Osteoblast (primary cell): ENCODE measurements around the gene ZNF654. TPM values are rescaled to one million over a fixed set of nuclear protein-coding genes. Genes with fewer than 3 reads are reported as not detected.

Experiments used
- DNase-seq: peaks from one replicate; pipeline ENCODE4 v3.0.0; 2011; ENCODE audit warnings: low spot score, mixed read lengths; ENCODE audit not compliant: insufficient read length; ENCODE audit errors: missing footprints
- H2AFZ ChIP-seq: 2 replicates; pipeline ENCODE4 v1.6.0; 2011; ENCODE audit warnings: mild to moderate bottlenecking, low read length
- H3K27ac ChIP-seq: 2 replicates; pipeline ENCODE4 v1.5.1; 2011; ENCODE audit warnings: mild to moderate bottlenecking, low read depth, low read length, moderate library complexity
- H3K27me3 ChIP-seq: 2 replicates; pipeline ENCODE4 v1.6.0; 2012; ENCODE audit warnings: mild to moderate bottlenecking, control low read depth, inconsistent platforms, low read length, moderate library complexity; ENCODE audit not compliant: insufficient read depth
- H3K36me3 ChIP-seq: 2 replicates; pipeline ENCODE4 v1.5.1; 2011; ENCODE audit warnings: mild to moderate bottlenecking, low read length, control low read depth, moderate library complexity; ENCODE audit not compliant: insufficient read depth
- H3K4me1 ChIP-seq: 2 replicates; pipeline ENCODE4 v1.5.1; 2011; ENCODE audit warnings: mild to moderate bottlenecking, low read length, control low read depth, moderate library complexity; ENCODE audit not compliant: insufficient read depth
- H3K4me2 ChIP-seq: 2 replicates; pipeline ENCODE4 v1.6.0; 2011; ENCODE audit warnings: mild to moderate bottlenecking, low read length; ENCODE audit not compliant: insufficient read depth
- H3K4me3 ChIP-seq: fragments of 200-600 bp; sonication (generic); 3 replicates; pipeline ENCODE4 v1.5.1; 2012; ENCODE audit warnings: mild to moderate bottlenecking, low read length, inconsistent platforms; ENCODE audit not compliant: insufficient read depth
- H3K79me2 ChIP-seq: 2 replicates; pipeline ENCODE4 v1.6.0; 2012; ENCODE audit warnings: mild to moderate bottlenecking, low read length, control low read depth, inconsistent platforms; ENCODE audit not compliant: insufficient read depth
- H3K9me3 ChIP-seq: 2 replicates; pipeline ENCODE4 v1.5.1; 2011; ENCODE audit warnings: low read depth, low read length, control low read depth
- H4K20me1 ChIP-seq: 2 replicates; pipeline ENCODE4 v1.6.0; 2012; ENCODE audit warnings: mild to moderate bottlenecking, low read length, control low read depth; ENCODE audit not compliant: insufficient read depth
- CTCF ChIP-seq: IDR thresholded peaks from 2 replicates; pipeline ENCODE4 v1.5.1; 2011; ENCODE audit warnings: mild to moderate bottlenecking, low read depth, low read length, moderate library complexity; ENCODE audit errors: extremely low read depth
- total RNA-seq: library from RNA; depleted of rRNA; stranded (reverse); fragments of >200 nt; gene quantifications from 2 replicates; pipeline ENCODE4 v1.2.3, GENCODE V29; 2012

The ZNF654 gene
- total RNA-seq, 1 donor, result 23.2 TPM

GRCh38 chr3:88041005-88041404 is 18.1 kb upstream of the ZNF654 start:
- Histone ChIP-seq H3K4me3 (no peak overlapping the region), H3K27me3 (no peaks in the 10 kb centered on the region), H3K4me2 (no peak overlapping the region), H3K4me1 (peaks cover 13% of the 10 kb centered on the region), H3K79me2 (no peaks in the 10 kb centered on the region), H4K20me1 (no peaks in the 10 kb centered on the region), H3K9me3 (no peaks in the 10 kb centered on the region), H3K27ac (no peak overlapping the region), H2AFZ (peak overlapping the region; percentile 40), H3K36me3 (no peaks in the 10 kb centered on the region)
- no peak for TF ChIP-seq CTCF
- DNase-seq, result no peak

GRCh38 chr3:88044411-88044810 is 14.6 kb upstream of the ZNF654 start:
- H3K27me3 ChIP-seq, result no peaks in the 10 kb centered on the region
- H3K4me3 ChIP-seq, result no peak overlapping the region
- no peaks in the 10 kb centered on the region for H3K4me1 ChIP-seq
- TF ChIP-seq CTCF, result no peak
- no peak for DNase-seq
- no peak overlapping the region for H3K27ac ChIP-seq
- H2AFZ ChIP-seq, result no peak overlapping the region
- no peaks in the 10 kb centered on the region for H3K36me3 ChIP-seq
- no peaks in the 10 kb centered on the region for H3K9me3 ChIP-seq
- no peak overlapping the region for H3K4me2 ChIP-seq
- no peaks in the 10 kb centered on the region for H3K79me2 ChIP-seq
- no peaks in the 10 kb centered on the region for H4K20me1 ChIP-seq

- DNase-seq, result no peak
- Histone ChIP-seq H3K9me3 (no peaks in the 10 kb centered on the region), H3K4me3 (no peak overlapping the region), H3K27ac (no peak overlapping the region), H3K79me2 (no peaks in the 10 kb centered on the region), H3K4me2 (peak overlapping the region; percentile 41), H3K27me3 (no peaks in the 10 kb centered on the region), H2AFZ (peak overlapping the region; percentile 86), H3K36me3 (no peaks in the 10 kb centered on the region), H4K20me1 (no peaks in the 10 kb centered on the region), H3K4me1 (no peaks in the 10 kb centered on the region)
- no peak for TF ChIP-seq CTCF
Measured at GRCh38 chr3:88046766-88047165, 12.3 kb upstream of the ZNF654 start.

- peaks cover 18% of the 10 kb centered on the region for H3K36me3 ChIP-seq
- H3K4me2 ChIP-seq, result peak overlapping the region; percentile 91
- DNase-seq, result peak; percentile 50
- H3K9me3 ChIP-seq, result no peaks in the 10 kb centered on the region
- H3K27ac ChIP-seq, result peak overlapping the region; percentile 70
- H3K27me3 ChIP-seq, result no peaks in the 10 kb centered on the region
- peak overlapping the region; percentile 94 for H3K4me3 ChIP-seq
- peak; percentile 17 for TF ChIP-seq CTCF
- peaks cover 27% of the 10 kb centered on the region for H3K4me1 ChIP-seq
- peaks cover 63% of the 10 kb centered on the region for H3K79me2 ChIP-seq
- peak overlapping the region; percentile 85 for H2AFZ ChIP-seq
- peaks cover 28% of the 10 kb centered on the region for H4K20me1 ChIP-seq
Measured at GRCh38 chr3:88057630-88058305, 1.3 kb upstream of the ZNF654 start.
